Adipocyte (in vitro differentiated cells): ENCODE measurements around the gene TNNI2.

ENCODE experiments used
- DNase-seq: peaks from one replicate; pipeline ENCODE4 v3.0.0-alpha.2; 2015; ENCODE audit warnings: low read depth
- H3K27me3 ChIP-seq: replicated peaks from 2 replicates; pipeline ENCODE4 v1.7.0; 2013; ENCODE audit warnings: mild to moderate bottlenecking, low read length, moderate library complexity; ENCODE audit not compliant: control insufficient read depth, insufficient read depth
- H3K36me3 ChIP-seq: 2 replicates; pipeline ENCODE4 v1.7.0; 2013; ENCODE audit warnings: low read length, mild to moderate bottlenecking, moderate library complexity; ENCODE audit not compliant: control insufficient read depth, insufficient read depth, severe bottlenecking
- H3K4me1 ChIP-seq: 2 replicates; pipeline ENCODE4 v1.7.0; 2013; ENCODE audit warnings: mild to moderate bottlenecking, low read length, moderate library complexity; ENCODE audit not compliant: control insufficient read depth, insufficient read depth
- H3K4me3 ChIP-seq: 2 replicates; pipeline ENCODE4 v1.7.0; 2013; ENCODE audit warnings: mild to moderate bottlenecking, low read length, moderate library complexity
- H3K9ac ChIP-seq: 2 replicates; pipeline ENCODE4 v1.7.0; 2013; ENCODE audit warnings: mild to moderate bottlenecking, low read length, moderate library complexity
- H3K9me3 ChIP-seq: 2 replicates; pipeline ENCODE4 v1.7.0; 2013; ENCODE audit warnings: mild to moderate bottlenecking, low read length, moderate library complexity; ENCODE audit not compliant: control insufficient read depth

The TNNI2 gene

DNA sequence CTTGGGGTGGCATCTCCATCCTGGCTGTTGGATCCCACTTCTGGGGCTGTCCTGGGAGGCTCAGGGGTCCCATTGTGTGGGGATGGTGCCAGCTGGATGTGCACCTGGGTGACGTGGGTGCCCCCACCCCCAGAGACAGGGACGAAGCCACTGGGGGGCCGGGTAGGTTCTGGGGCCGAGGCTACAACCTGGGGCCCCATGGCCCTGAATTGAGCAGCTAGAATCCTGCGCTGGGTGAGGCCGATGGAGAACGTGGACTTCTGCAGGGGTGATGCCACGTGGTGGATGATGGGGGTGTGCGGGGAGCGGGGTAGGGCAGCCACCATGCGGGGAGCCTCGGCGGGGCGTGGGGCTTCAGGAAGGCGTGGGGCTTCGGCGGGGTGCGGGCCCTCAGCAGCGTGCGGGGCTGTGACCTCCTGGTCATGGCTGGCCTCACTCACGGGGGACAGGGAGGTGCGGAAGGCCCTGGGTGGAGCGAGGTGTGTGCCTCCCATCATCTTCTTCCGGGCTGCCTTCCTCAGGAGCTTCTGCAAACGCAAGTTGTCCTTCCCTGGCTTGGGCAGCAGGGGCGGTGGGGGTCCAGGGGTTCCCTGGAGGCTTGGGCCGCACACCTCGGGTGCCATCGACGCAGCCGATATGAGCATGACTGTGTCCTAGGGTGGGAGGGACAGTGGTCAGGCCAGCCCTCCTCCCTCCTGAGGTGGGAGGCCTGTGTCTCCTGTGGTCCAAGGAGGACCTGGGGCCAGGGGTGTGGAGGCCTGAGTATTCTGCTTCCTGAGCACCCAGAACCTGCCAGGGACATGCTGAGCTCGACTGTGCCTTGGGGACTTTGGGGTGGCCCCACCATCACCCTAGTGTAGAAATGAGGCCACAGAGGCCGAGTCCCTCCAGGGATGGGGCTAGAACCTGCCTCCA lies 51.4 kb downstream of the TNNI2 start:
- Histone ChIP-seq H3K9me3 (no peaks in the 10 kb centered on the region), H3K9ac (no peak overlapping the region), H3K36me3 (peaks cover 17% of the 10 kb centered on the region), H3K4me1 (no peaks in the 10 kb centered on the region), H3K4me3 (no peak overlapping the region), H3K27me3 (no peaks in the 10 kb centered on the region)
- DNase-seq, result no peak
